ENCODE data around the gene GRK7.

The GRK7 gene

GRCh38 chr3:141725036-141725435 lies 38.2 kb upstream of the GRK7 start:
- no peaks in the 10 kb centered on the region for H3K4me1 ChIP-seq
- H3K9me3 ChIP-seq: no peaks in the 10 kb centered on the region
- no peak overlapping the region for H3K4me3 ChIP-seq (ENCODE audit: low read depth, low read length)
- TF ChIP-seq CTCF (IDR thresholded peaks at IDR 0.05; ENCODE audit: low read depth, low read length): no peak
- H3K27me3 ChIP-seq: no peaks in the 10 kb centered on the region
- no peak for DNase-seq
- H3K36me3 ChIP-seq: no peaks in the 10 kb centered on the region

- H3K4me3 ChIP-seq (ENCODE audit: low read depth, low read length): no peak overlapping the region
- no peak for TF ChIP-seq CTCF (IDR thresholded peaks at IDR 0.05; ENCODE audit: low read depth, low read length)
- no peaks in the 10 kb centered on the region for H3K36me3 ChIP-seq
- no peaks in the 10 kb centered on the region for H3K9me3 ChIP-seq
- no peak for DNase-seq
- H3K4me1 ChIP-seq: no peaks in the 10 kb centered on the region
- H3K27me3 ChIP-seq: no peaks in the 10 kb centered on the region
Observed at GRCh38 chr3:141726483-141726882, 36.7 kb upstream of the GRK7 start.

- no peak overlapping the region for H3K4me3 ChIP-seq (ENCODE audit: low read depth, low read length)
- H3K9me3 ChIP-seq: no peaks in the 10 kb centered on the region
- no peak for DNase-seq
- TF ChIP-seq CTCF (IDR thresholded peaks at IDR 0.05; ENCODE audit: low read depth, low read length): no peak
- H3K27me3 ChIP-seq: no peaks in the 10 kb centered on the region
- no peaks in the 10 kb centered on the region for H3K4me1 ChIP-seq
- H3K36me3 ChIP-seq: no peaks in the 10 kb centered on the region
Observed at GRCh38 chr3:141728355-141728892, 34.8 kb upstream of the GRK7 start.

- peak; percentile 34 for TF ChIP-seq CTCF (IDR thresholded peaks at IDR 0.05; ENCODE audit: low read depth, low read length)
- Histone ChIP-seq H3K36me3 (no peaks in the 10 kb centered on the region), H3K4me1 (no peaks in the 10 kb centered on the region), H3K27me3 (no peaks in the 10 kb centered on the region), H3K4me3 (ENCODE audit: low read depth, low read length) (no peak overlapping the region), H3K9me3 (no peaks in the 10 kb centered on the region)
- DNase-seq: no peak
Observed at GRCh38 chr3:141729240-141729639, 34.0 kb upstream of the GRK7 start.

GRCh38 chr3:141735176-141735575 lies 28.0 kb upstream of the GRK7 start:
- DNase-seq: no peak
- Histone ChIP-seq H3K27me3 (no peaks in the 10 kb centered on the region), H3K4me1 (no peaks in the 10 kb centered on the region), H3K36me3 (no peaks in the 10 kb centered on the region; the same call in none of the 2 replicates), H3K4me3 (ENCODE audit: low read depth, low read length) (no peak overlapping the region), H3K9me3 (no peaks in the 10 kb centered on the region)
- TF ChIP-seq CTCF (IDR thresholded peaks at IDR 0.05; ENCODE audit: low read depth, low read length): no peak

- Histone ChIP-seq H3K9me3 (no peaks in the 10 kb centered on the region), H3K36me3 (no peaks in the 10 kb centered on the region; the same call in none of the 2 replicates), H3K27me3 (no peaks in the 10 kb centered on the region), H3K4me3 (ENCODE audit: low read depth, low read length) (no peak overlapping the region), H3K4me1 (peaks cover 2% of the 10 kb centered on the region; the same call in 1 of the 2 replicates)
- TF ChIP-seq CTCF (IDR thresholded peaks at IDR 0.05; ENCODE audit: low read depth, low read length): no peak
- DNase-seq: no peak
Observed at GRCh38 chr3:141735770-141736465, 27.3 kb upstream of the GRK7 start.
